Spleen (tissue), 11 donors: ENCODE measurements around the gene DNAAF5. TPM values are rescaled to one million over a fixed set of nuclear protein-coding genes. Genes with fewer than 3 reads are reported as not detected.

Experiments
- DNase-seq: peaks from one replicate; pipeline ENCODE4 v3.0.0-alpha.2; 2020
- H3K27ac ChIP-seq, 8 donors: fragments of 200-600 bp; sonication (generic) in 7 of 8; 1 replicate in 4 of 8; 2 replicates in 4 of 8; pipeline versions ENCODE4 v1.5.0 to v1.8.0; 2016 to 2021; ENCODE audit warnings: inconsistent platforms in 4 of 8, mild to moderate bottlenecking in 4 of 8, moderate library complexity in 1 of 8
- H3K27me3 ChIP-seq, 7 donors: fragments of 200-600 bp; sonication (generic) in 6 of 7; replicated peaks in 1 of 7; 1 replicate in 4 of 7; 2 replicates in 3 of 7; pipeline versions ENCODE4 v1.5.0 to v1.8.0; 2016 to 2021; ENCODE audit warnings: inconsistent platforms in 3 of 7, mild to moderate bottlenecking in 1 of 7
- H3K36me3 ChIP-seq, 6 donors: fragments of 200-600 bp; sonication (generic) in 5 of 6; 1 replicate in 4 of 6; 2 replicates in 2 of 6; pipeline versions ENCODE4 v1.5.0 to v1.8.0; 2016 to 2021; ENCODE audit warnings: inconsistent platforms in 2 of 6
- H3K4me1 ChIP-seq, 6 donors: fragments of 200-600 bp; sonication (generic) in 5 of 6; 1 replicate in 3 of 6; 2 replicates in 3 of 6; pipeline versions ENCODE4 v1.5.0 to v1.8.0; 2016 to 2021; ENCODE audit warnings: inconsistent platforms in 3 of 6
- H3K4me3 ChIP-seq, 8 donors: fragments of 200-600 bp; sonication (generic) in 7 of 8; 1 replicate in 4 of 8; 2 replicates in 4 of 8; pipeline versions ENCODE4 v1.5.0 to v1.8.0; 2016 to 2021; ENCODE audit warnings: inconsistent platforms in 4 of 8, mild to moderate bottlenecking in 4 of 8, moderate library complexity in 2 of 8
- H3K9me3 ChIP-seq, 8 donors: fragments of 200-600 bp; sonication (generic) in 7 of 8; 1 replicate in 4 of 8; 2 replicates in 4 of 8; pipeline versions ENCODE4 v1.5.0 to v1.8.0; 2016 to 2021; ENCODE audit warnings: inconsistent platforms in 4 of 8
- POLR2A ChIP-seq, 3 donors: fragments of 450-650 bp; IDR thresholded peaks; one replicate each; pipeline ENCODE4 v1.5.1; 2017; ENCODE audit warnings: antibody characterized with exemption in 3 of 3, mild to moderate bottlenecking in 1 of 3
- POLR2AphosphoS5 ChIP-seq, 3 donors: sonication (generic); formaldehyde crosslinking; IDR thresholded peaks; one replicate each; pipeline ENCODE4 v1.5.1; 2017; ENCODE audit warnings: antibody characterized with exemption in 3 of 3
- WGBS, 5 donors: extraction: QIAGEN DNeasy Blood & Tissue Kit in 3 of 5; methylation state at CpG; one replicate each; pipeline versions ENCODE4 v1.1.5 to v1.1.7; 2013 to 2018; 5-methylcytosine and 5-hydroxymethylcytosine counted together
- intact Hi-C: fragments of 100-400 bp; cut with DNase I; formaldehyde crosslinking; loops from one replicate; pipeline ENCODE4 v1.15.0; 2023; ENCODE audit warnings: low total_unique reads
- polyA plus RNA-seq, 3 donors: library from polyadenylated mRNA; stranded (reverse); fragments of 200-250 nt; gene quantifications; one replicate each; pipeline ENCODE4 v1.2.1, GENCODE V29; 2013
- total RNA-seq, 7 donors: library from RNA; depleted of rRNA in 3 of 7; stranded (reverse); fragments of >200 nt in 3 of 7; fragmentation: NEBNext Ultra II Directional in 4 of 7; extraction: Animal tissue kit (Norgen Biotek cat#: 25700) in 4 of 7; gene quantifications; one replicate each; pipeline versions ENCODE4 v1.1.0 to v1.2.1, GENCODE V29; 2016 to 2021
- TF ChIP-seq, protein P1 (sequence below), 11 experiments: fragments of 200-600 bp in 7 of 11; fragments of 450-650 bp in 4 of 11; sonication (generic) in 4 of 11; IDR thresholded peaks in 8 of 11; conservative IDR thresholded peaks in 3 of 11; 1 replicate in 7 of 11; 2 replicates in 4 of 11; pipeline versions ENCODE4 v1.4.0 to v1.8.0; 2016 to 2021; ENCODE audit warnings: antibody characterized with exemption in 11 of 11, inconsistent platforms in 4 of 11, mild to moderate bottlenecking in 1 of 11
- donor health status: healthy with polysubstance abuse.
- donor health status: DM: no; HTN: no; CAD: no; lungs with moderate emphysema.
- donor health status: DM: no; HTN: no; CAD: no.
- donor health status: Bipolar disorder and iron deficiency.
- donor health status: healthy.
- donor health status: DM: no; HTN: no; CAD: no.
- donor health status: DM: yes; HTN: yes; CAD: no.

DNAAF5 gene
- total and polyA plus RNA-seq, 10 donors = 7.5 to 22.4 (median 18.1) TPM

DNA sequence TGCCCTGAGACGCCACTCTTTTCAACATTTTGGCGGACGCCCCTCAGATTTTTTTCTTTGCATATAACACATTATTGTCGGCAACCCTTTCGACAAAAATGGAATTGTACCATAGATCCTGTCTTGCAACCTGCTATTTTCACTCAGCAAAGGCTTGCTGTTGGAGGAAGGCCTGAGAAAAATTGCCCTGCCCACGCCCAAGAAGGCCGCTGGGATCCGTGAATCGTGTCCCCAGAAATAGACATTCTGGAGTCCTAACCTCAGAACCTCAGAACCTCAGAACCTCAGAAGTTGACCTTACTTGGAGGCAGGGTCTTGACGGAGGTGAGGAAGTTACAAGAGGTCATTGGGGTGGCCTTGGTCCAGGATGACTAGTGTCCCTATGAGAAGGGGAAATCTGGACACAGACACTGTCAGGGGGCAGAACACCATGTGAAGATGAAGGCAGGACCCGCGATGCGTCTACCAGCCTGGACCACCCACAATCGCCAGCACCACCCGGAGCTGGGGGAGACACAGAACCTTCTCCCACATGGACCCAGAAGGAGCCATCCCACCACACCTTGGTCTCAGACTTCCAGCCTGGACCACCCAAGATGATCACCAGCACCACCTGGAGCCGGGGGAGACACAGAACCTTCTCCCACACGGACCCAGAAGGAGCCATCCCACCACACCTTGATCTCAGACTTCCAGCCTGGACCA lies 19.1 kb upstream of the DNAAF5 start:
- no peak overlapping the region for H3K27ac ChIP-seq
- intact Hi-C loops = no loop called here
- whole genome bisulfite sequencing, 5 donors = 90 to 97% (median 94%) methylated on average over 17 of the region's 17 CpGs
- H3K4me3 ChIP-seq = no peak overlapping the region
- peaks cover 0 to 19% (median 14%) of the 10 kb centered on the region in 8 donors for H3K9me3 ChIP-seq
- H3K36me3 ChIP-seq = peaks cover 0 to 4% (median 0%) of the 10 kb centered on the region in 6 donors
- no peak for TF ChIP-seq POLR2A (IDR thresholded peaks at IDR 0.05)
- TF ChIP-seq, protein P1, sequence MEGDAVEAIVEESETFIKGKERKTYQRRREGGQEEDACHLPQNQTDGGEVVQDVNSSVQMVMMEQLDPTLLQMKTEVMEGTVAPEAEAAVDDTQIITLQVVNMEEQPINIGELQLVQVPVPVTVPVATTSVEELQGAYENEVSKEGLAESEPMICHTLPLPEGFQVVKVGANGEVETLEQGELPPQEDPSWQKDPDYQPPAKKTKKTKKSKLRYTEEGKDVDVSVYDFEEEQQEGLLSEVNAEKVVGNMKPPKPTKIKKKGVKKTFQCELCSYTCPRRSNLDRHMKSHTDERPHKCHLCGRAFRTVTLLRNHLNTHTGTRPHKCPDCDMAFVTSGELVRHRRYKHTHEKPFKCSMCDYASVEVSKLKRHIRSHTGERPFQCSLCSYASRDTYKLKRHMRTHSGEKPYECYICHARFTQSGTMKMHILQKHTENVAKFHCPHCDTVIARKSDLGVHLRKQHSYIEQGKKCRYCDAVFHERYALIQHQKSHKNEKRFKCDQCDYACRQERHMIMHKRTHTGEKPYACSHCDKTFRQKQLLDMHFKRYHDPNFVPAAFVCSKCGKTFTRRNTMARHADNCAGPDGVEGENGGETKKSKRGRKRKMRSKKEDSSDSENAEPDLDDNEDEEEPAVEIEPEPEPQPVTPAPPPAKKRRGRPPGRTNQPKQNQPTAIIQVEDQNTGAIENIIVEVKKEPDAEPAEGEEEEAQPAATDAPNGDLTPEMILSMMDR (IDR thresholded peaks at IDR 0.05 in 8 of 11, conservative IDR thresholded peaks at IDR 0.05 in 3 of 11) = no peak
- no peak for TF ChIP-seq POLR2AphosphoS5 (IDR thresholded peaks at IDR 0.05)
- H3K27me3 ChIP-seq = peaks cover 0 to 11% (median 0%) of the 10 kb centered on the region in 7 donors
- H3K4me1 ChIP-seq = peaks cover 0 to 35% (median 0%) of the 10 kb centered on the region in 6 donors
- DNase-seq = peak; percentile 45

DNA sequence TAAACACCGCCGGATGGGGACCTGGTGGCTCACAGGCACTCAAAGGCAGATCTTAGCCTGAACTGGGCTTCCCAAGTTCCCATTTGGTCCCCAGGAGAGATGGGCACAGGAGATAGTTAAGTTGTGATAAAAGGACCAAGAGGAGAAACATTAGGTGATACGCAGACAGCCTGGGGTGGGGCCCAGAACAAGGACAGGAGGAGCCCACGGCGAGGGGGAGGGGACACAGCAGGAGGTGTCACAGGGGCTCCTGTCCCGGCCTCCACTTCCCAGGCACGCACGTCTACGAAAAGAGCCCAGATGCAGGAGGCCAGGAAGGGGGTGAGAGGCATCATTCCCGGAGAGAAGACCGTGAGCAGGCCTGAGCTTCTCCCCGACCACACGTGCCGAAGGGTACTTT lies 16.3 kb upstream of the DNAAF5 start:
- peaks cover 0 to 18% (median 0%) of the 10 kb centered on the region in 7 donors for H3K27me3 ChIP-seq
- H3K9me3 ChIP-seq = no peaks in the 10 kb centered on the region
- peak overlapping the region in 2 of 8 donors; percentile 16 to 33 for H3K27ac ChIP-seq
- H3K36me3 ChIP-seq = peaks cover 0 to 4% (median 0%) of the 10 kb centered on the region in 6 donors
- intact Hi-C loops = no loop called here
- peaks cover 0 to 40% (median 4%) of the 10 kb centered on the region in 6 donors for H3K4me1 ChIP-seq
- WGBS, 5 donors = 80 to 90% (median 87%) methylated on average over 14 of the region's 14 CpGs
- TF ChIP-seq, protein P1 (IDR thresholded peaks at IDR 0.05 in 8 of 11, conservative IDR thresholded peaks at IDR 0.05 in 3 of 11) = no peak
- no peak for TF ChIP-seq POLR2AphosphoS5 (IDR thresholded peaks at IDR 0.05)
- TF ChIP-seq POLR2A (IDR thresholded peaks at IDR 0.05) = no peak
- H3K4me3 ChIP-seq = peak overlapping the region in 4 of 8 donors; percentile 3 to 74 (median 36)
- DNase-seq = peak; percentile 53

DNA sequence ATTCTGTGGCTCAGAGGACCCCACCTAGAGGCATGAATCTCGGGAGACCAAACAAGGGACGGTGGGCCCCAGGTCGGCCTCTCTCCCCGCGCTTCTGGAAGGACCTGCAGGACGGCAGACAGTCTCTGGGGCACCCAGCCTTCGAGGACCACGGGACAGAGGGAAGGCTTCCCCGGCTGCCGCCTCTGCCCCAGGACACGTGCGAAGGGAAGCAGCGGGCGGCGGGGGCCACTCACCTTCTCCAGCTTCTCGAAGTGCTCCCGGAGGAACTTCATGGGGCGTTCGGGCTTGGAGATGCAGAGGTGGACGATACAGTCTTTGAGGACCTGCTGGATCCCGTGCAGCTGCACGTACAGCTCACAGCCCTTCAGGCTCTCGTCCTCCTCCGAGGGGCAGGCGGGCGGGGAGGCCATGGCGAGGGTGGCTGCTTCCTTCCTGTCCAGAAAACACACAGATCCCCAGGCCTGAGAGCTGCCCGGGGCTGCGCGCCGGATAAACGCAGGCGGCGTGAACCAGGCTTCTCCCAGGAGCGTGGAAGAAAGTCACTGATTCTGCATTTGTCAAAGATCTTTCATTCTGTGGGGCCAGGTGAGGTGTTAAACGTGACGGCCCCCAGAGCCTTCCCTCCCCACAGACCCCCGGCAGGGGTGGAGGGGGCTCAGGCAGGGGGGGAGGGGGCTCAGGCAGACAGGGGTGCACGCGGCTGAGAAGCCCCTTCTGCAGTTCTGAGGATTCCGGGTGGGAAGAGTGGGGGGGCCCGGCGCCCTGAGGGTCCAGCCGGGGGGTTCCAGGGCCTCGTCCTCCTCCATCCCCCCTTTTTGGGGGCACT lies 15.2 kb upstream of the DNAAF5 start:
- WGBS, 5 donors = 48 to 63% (median 62%) methylated on average over 41 to 45 of the region's 45 CpGs
- Histone ChIP-seq H3K27ac (peak overlapping the region; percentile 10 to 83 (median 76)), H3K4me1 (peaks cover 0 to 32% (median 4%) of the 10 kb centered on the region in 6 donors), H3K9me3 (no peaks in the 10 kb centered on the region), H3K36me3 (peaks cover 0 to 4% (median 0%) of the 10 kb centered on the region in 6 donors), H3K4me3 (peak overlapping the region; percentile 29 to 74 (median 46)), H3K27me3 (peaks cover 0 to 18% (median 0%) of the 10 kb centered on the region in 7 donors)
- intact Hi-C loops = no loop called here
- TF ChIP-seq POLR2AphosphoS5 (IDR thresholded peaks at IDR 0.05) = peak; percentile 44 to 79 (median 75)
- TF ChIP-seq, protein P1 (IDR thresholded peaks at IDR 0.05 in 8 of 11, conservative IDR thresholded peaks at IDR 0.05 in 3 of 11) = no peak
- no peak for TF ChIP-seq POLR2A (IDR thresholded peaks at IDR 0.05)
- DNase-seq = peak; percentile 81
